SH-SY5Y (cell line): ENCODE data around the gene OR52E4.

Experiments
- GATA2 ChIP-seq: IDR thresholded peaks from 2 replicates; pipeline ENCODE4 v1.6.1; 2011; ENCODE audit warnings: mild to moderate bottlenecking, low read depth, low read length
- GATA3 ChIP-seq: IDR thresholded peaks from 2 replicates; pipeline ENCODE4 v1.6.1; 2011; ENCODE audit warnings: low read depth, mild to moderate bottlenecking, low read length, moderate library complexity

GRCh38 chr11:5881756-5882155 is 1.3 kb downstream of the OR52E4 start:
- no peak for TF ChIP-seq GATA2
- no peak for TF ChIP-seq GATA3
